ENCODE results near the gene ERCC6L2. TPM values are rescaled to one million over a fixed set of nuclear protein-coding genes. Genes with fewer than 3 reads are reported as not detected.
A peak's percentile ranks its signal among the peaks of the same experiment; 100 is the strongest.

ERCC6L2 gene
- total RNA-seq, 1 donor from 2014 or later: 52.3 TPM

- no peaks in the 10 kb centered on the region for H3K36me3 Mint-ChIP-seq (ENCODE audit: low read depth)
- H3K27ac Mint-ChIP-seq: no peak overlapping the region
- no peaks in the 10 kb centered on the region for H3K27me3 Mint-ChIP-seq
- intact Hi-C loops (cut with micrococcal nuclease): no loop called here
- CTCF ChIA-PET: no interaction called here
- POLR2A ChIA-PET: no interaction called here
- no peaks in the 10 kb centered on the region for H3K4me1 Mint-ChIP-seq
- H3K9me3 Mint-ChIP-seq: peaks cover 3% of the 10 kb centered on the region
- DNase-seq: no peak
- H3K4me3 Mint-ChIP-seq: no peak overlapping the region
- no peak for ATAC-seq (ENCODE audit: low read depth)
- no peak for TF ChIP-seq CTCF (IDR thresholded peaks at IDR 0.05)
Measured at GRCh38 chr9:95840074-95840473, 35.4 kb upstream of the ERCC6L2 start.

- H3K4me3 Mint-ChIP-seq: no peak overlapping the region
- TF ChIP-seq CTCF (IDR thresholded peaks at IDR 0.05): no peak
- ChIA-PET POLR2A (no interaction called here), CTCF (no interaction called here)
- no peak for DNase-seq
- H3K9me3 Mint-ChIP-seq: peaks cover 3% of the 10 kb centered on the region
- no peaks in the 10 kb centered on the region for H3K4me1 Mint-ChIP-seq
- no peaks in the 10 kb centered on the region for H3K27me3 Mint-ChIP-seq
- intact Hi-C loops (cut with micrococcal nuclease): no loop called here
- ATAC-seq (ENCODE audit: low read depth): no peak
- no peak overlapping the region for H3K27ac Mint-ChIP-seq
- H3K36me3 Mint-ChIP-seq (ENCODE audit: low read depth): peaks cover 2% of the 10 kb centered on the region
Measured at GRCh38 chr9:95841377-95841776, 34.1 kb upstream of the ERCC6L2 start.

- Mint-ChIP-seq H3K27ac (no peak overlapping the region), H3K36me3 (ENCODE audit: low read depth) (peaks cover 21% of the 10 kb centered on the region), H3K27me3 (no peaks in the 10 kb centered on the region), H3K4me1 (no peaks in the 10 kb centered on the region), H3K4me3 (no peak overlapping the region), H3K9me3 (peaks cover 3% of the 10 kb centered on the region)
- no peak for TF ChIP-seq CTCF (IDR thresholded peaks at IDR 0.05)
- DNase-seq (no peak), ATAC-seq (ENCODE audit: low read depth) (no peak)
- ChIA-PET CTCF (no interaction called here), POLR2A (no interaction called here)
- intact Hi-C loops (cut with micrococcal nuclease): no loop called here
Measured at GRCh38 chr9:95845751-95846150, 29.7 kb upstream of the ERCC6L2 start.

GRCh38 chr9:95848764-95849163, 26.7 kb upstream of the ERCC6L2 start:
- H3K4me3 Mint-ChIP-seq: no peak overlapping the region
- no peak for TF ChIP-seq CTCF (IDR thresholded peaks at IDR 0.05)
- H3K4me1 Mint-ChIP-seq: peaks cover 17% of the 10 kb centered on the region
- CTCF ChIA-PET: no interaction called here
- H3K36me3 Mint-ChIP-seq (ENCODE audit: low read depth): peaks cover 22% of the 10 kb centered on the region
- DNase-seq (no peak), ATAC-seq (ENCODE audit: low read depth) (no peak)
- POLR2A ChIA-PET: interaction anchor here (0.6 kb wide), 1 partner anchor 27 kb away, joined by 4 read pairs; the partner anchor contains the start of gene ERCC6L2
- H3K27me3 Mint-ChIP-seq: no peaks in the 10 kb centered on the region
- peaks cover 3% of the 10 kb centered on the region for H3K9me3 Mint-ChIP-seq
- intact Hi-C loops (cut with micrococcal nuclease): no loop called here
- H3K27ac Mint-ChIP-seq: no peak overlapping the region

GRCh38 chr9:95852059-95853032, 23.1 kb upstream of the ERCC6L2 start:
- Mint-ChIP-seq H3K36me3 (ENCODE audit: low read depth) (peaks cover 23% of the 10 kb centered on the region), H3K27me3 (no peaks in the 10 kb centered on the region), H3K4me1 (peaks cover 26% of the 10 kb centered on the region), H3K9me3 (no peaks in the 10 kb centered on the region), H3K27ac (peak overlapping the region; percentile 67), H3K4me3 (peak overlapping the region; percentile 29)
- peak; percentile 79 for ATAC-seq (ENCODE audit: low read depth)
- intact Hi-C loops (cut with micrococcal nuclease): loop anchor here (1.0 to 2.0 kb wide), 3 partner anchors 23 to 342 kb away; partner anchors contain the start of gene ERCC6L2
- DNase-seq: no peak
- ChIA-PET CTCF (no interaction called here), POLR2A (interaction anchor here (0.7 to 3.5 kb wide), 3 partner anchors 23 to 42 kb away, joined by 3 to 30 read pairs (median 7); partner anchors contain the start of gene ERCC6L2)
- no peak for TF ChIP-seq CTCF (IDR thresholded peaks at IDR 0.05)

Measured in activated B cell treated with CpG ODN at 0.5 μM for 24 hours (primary cell).